ENCODE results near the gene SLC22A12. TPM values are rescaled to one million over a fixed set of nuclear protein-coding genes. Genes with fewer than 3 reads are reported as not detected.

SLC22A12 gene
- total and polyA plus RNA-seq, 7 donors = not detected

DNA sequence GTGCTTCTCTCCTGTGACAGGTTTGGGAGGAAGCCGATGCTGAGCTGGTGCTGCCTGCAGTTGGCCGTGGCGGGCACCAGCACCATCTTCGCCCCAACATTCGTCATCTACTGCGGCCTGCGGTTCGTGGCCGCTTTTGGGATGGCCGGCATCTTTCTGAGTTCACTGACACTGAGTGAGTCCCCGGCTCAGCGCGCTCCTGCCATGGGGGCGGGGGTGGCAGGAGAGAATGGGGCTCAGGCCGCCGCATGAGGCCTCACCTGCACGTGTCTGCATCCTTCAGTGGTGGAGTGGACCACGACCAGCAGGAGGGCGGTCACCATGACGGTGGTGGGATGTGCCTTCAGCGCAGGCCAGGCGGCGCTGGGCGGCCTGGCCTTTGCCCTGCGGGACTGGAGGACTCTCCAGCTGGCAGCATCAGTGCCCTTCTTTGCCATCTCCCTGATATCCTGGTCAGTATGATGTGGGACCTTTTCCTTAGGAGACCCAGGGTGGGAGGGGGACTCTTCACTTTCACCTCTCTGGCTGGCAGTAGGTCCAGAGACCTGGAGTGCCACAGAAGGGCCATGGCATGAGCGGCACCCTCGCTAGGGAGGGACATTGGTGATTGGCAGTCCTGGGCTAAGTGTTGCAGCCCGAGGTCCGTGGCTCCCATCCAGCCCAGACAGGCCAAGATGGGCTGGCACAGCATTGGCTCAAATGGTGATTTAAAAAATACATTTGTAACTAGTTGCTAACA is 28.9 kb upstream of the SLC22A12 start:
- intact Hi-C loops (cut with DNase I) = no loop called here

DNA sequence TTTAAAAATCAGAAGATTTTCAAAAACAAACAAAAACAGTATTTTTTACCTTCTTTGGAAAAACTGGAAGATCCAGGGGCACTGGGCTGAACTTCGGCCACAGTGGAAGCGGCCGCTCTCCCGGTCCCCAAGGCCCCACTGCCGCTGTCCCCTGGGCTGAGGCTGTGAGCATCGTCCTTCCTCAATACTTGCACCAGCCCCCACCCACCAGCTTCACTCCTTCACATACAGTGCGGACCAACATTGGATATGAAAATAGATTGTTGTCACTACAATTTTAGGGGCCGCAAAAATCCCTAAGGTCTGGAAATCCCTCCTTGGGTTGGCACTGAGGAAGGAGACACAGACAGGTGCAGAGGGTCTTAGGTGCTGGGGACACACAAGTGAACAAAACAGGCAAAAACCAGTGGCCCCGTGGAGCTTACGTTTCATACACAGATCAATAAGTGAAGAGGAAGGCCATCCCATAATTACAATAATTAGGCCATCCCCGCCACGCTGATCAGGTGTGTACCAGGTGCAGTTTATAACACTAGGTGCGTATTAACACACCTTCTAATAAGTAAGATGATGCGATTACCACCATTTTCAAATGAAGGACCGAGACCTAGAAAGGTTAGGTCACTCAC is 28.2 kb upstream of the SLC22A12 start:
- intact Hi-C loops (cut with DNase I) = no loop called here
- Histone ChIP-seq H3K27me3 (no peaks in the 10 kb centered on the region), H3K9me3 (no peaks in the 10 kb centered on the region), H3K4me3 (no peak overlapping the region), H3K4me1 (no peaks in the 10 kb centered on the region), H3K27ac (no peak overlapping the region), H3K36me3 (no peaks in the 10 kb centered on the region)
- WGBS, 2 donors = 93% methylated on average over 15 of the region's 15 CpGs
- no peak for TF ChIP-seq POLR2AphosphoS5 (IDR thresholded peaks at IDR 0.05)
- TF ChIP-seq POLR2A (IDR thresholded peaks at IDR 0.05) = no peak
- TF ChIP-seq EP300 (IDR thresholded peaks at IDR 0.05) = no peak
- TF ChIP-seq, protein P1, sequence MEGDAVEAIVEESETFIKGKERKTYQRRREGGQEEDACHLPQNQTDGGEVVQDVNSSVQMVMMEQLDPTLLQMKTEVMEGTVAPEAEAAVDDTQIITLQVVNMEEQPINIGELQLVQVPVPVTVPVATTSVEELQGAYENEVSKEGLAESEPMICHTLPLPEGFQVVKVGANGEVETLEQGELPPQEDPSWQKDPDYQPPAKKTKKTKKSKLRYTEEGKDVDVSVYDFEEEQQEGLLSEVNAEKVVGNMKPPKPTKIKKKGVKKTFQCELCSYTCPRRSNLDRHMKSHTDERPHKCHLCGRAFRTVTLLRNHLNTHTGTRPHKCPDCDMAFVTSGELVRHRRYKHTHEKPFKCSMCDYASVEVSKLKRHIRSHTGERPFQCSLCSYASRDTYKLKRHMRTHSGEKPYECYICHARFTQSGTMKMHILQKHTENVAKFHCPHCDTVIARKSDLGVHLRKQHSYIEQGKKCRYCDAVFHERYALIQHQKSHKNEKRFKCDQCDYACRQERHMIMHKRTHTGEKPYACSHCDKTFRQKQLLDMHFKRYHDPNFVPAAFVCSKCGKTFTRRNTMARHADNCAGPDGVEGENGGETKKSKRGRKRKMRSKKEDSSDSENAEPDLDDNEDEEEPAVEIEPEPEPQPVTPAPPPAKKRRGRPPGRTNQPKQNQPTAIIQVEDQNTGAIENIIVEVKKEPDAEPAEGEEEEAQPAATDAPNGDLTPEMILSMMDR (IDR thresholded peaks at IDR 0.05) = no peak
- DNase-seq = no peak

More for the DNA sequence above, 28.9 kb upstream of the SLC22A12 start:
- no peak overlapping the region for H3K4me3 ChIP-seq
- WGBS, 2 donors = 92 to 93% methylated on average over 29 of the region's 29 CpGs
- TF ChIP-seq POLR2AphosphoS5 (IDR thresholded peaks at IDR 0.05) (no peak), POLR2A (IDR thresholded peaks at IDR 0.05) (no peak), EP300 (IDR thresholded peaks at IDR 0.05) (no peak)
- TF ChIP-seq, protein P1 (IDR thresholded peaks at IDR 0.05) = no peak
- no peaks in the 10 kb centered on the region for H3K4me1 ChIP-seq
- H3K27ac ChIP-seq = no peak overlapping the region
- no peaks in the 10 kb centered on the region for H3K36me3 ChIP-seq
- no peak for DNase-seq
- no peaks in the 10 kb centered on the region for H3K27me3 ChIP-seq
- H3K9me3 ChIP-seq = no peaks in the 10 kb centered on the region

DNA sequence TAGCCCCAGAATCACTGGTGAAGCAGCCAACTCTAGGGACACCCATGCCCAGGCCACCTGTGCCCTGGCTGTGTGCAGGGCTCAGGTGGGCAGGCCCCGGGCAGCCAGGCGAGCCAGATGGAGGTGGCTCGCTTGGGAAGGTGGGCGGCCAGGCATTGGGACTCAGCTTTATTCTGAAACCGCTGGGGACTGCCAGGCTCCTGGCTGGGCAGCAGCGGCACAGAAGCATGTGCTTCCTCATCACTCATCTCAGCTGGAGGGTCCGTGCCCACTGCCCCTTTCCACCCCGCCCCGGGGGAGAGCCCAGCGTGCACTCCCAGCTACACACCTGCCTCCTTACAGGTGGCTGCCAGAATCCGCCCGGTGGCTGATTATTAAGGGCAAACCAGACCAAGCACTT is 27.1 kb upstream of the SLC22A12 start:
- H3K4me1 ChIP-seq = no peaks in the 10 kb centered on the region
- DNase-seq = no peak
- intact Hi-C loops (cut with DNase I) = no loop called here
- no peaks in the 10 kb centered on the region for H3K27me3 ChIP-seq
- H3K4me3 ChIP-seq = no peak overlapping the region
- no peaks in the 10 kb centered on the region for H3K9me3 ChIP-seq
- TF ChIP-seq, protein P1 (IDR thresholded peaks at IDR 0.05) = no peak
- no peak for TF ChIP-seq EP300 (IDR thresholded peaks at IDR 0.05)
- no peak for TF ChIP-seq POLR2A (IDR thresholded peaks at IDR 0.05)
- TF ChIP-seq POLR2AphosphoS5 (IDR thresholded peaks at IDR 0.05) = no peak
- WGBS, 2 donors = 88 to 91% methylated on average over 12 of the region's 12 CpGs
- no peak overlapping the region for H3K27ac ChIP-seq
- H3K36me3 ChIP-seq = no peaks in the 10 kb centered on the region

DNA sequence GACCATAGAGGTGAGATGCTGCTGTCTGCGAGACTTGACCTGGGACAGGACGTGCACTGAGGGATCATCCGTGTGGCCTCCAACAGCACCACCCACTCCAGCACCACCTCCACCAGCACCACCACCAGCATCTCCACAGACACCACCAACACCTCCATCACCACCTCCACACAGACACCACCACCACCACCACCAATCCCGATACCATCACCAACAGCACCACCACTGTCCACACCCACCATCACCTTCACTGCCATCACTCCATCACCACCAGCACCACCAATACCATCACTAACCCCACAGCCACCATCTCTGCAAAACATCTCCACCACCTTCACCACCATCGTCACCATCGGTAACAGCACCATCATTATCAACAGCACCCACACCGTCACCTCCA is 26.6 kb upstream of the SLC22A12 start:
- Histone ChIP-seq H3K36me3 (no peaks in the 10 kb centered on the region), H3K9me3 (no peaks in the 10 kb centered on the region), H3K4me1 (no peaks in the 10 kb centered on the region), H3K27ac (no peak overlapping the region), H3K27me3 (no peaks in the 10 kb centered on the region), H3K4me3 (no peak overlapping the region)
- WGBS, 2 donors = 94 to 97% methylated on average over 7 of the region's 7 CpGs
- intact Hi-C loops (cut with DNase I) = no loop called here
- TF ChIP-seq EP300 (IDR thresholded peaks at IDR 0.05) = no peak
- no peak for TF ChIP-seq POLR2AphosphoS5 (IDR thresholded peaks at IDR 0.05)
- no peak for TF ChIP-seq POLR2A (IDR thresholded peaks at IDR 0.05)
- DNase-seq = no peak

DNA sequence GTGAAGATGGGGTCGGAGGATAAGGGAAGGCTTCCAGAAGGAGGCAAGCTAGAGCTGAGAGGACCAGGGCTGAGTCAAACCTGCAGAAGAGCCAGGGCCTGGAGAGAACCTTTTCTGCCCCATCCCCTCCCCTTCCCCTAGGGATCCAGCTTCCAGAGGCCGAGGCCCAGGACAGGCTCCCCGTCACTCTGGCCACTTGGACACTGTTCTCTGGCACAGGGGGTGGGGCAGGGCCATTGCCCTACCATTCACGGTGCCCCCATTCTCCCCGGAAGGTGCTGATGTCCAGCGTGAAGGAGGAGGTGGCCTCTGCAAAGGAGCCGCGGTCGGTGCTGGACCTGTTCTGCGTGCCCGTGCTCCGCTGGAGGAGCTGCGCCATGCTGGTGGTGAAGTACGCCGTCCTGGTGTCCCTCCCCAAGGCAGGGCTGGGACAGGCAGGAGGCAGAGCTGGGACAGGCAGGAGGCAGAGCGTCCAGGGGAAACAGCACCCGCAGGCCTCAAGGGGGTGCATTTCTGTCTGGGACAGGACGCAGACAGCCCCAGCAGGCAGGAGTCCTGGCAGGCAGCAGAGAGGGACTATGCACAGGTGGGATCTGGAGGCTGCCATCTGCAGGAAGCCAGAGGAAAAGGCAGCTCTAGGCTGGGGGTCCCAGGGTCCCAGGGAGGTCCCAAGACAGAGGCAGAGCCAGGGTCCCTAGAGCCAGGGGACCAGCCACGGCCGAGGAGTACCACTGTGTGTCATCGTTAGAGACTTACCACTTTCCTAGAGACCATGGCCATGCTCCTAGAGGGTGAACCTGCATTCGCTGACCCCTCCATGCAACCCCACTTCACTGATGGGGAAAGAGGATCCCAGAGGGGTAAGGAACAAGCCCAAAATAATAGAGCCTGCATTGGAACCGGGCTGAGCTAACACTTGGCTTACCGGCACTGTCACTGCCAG is 25.8 kb upstream of the SLC22A12 start:
- no peak overlapping the region for H3K4me3 ChIP-seq
- H3K9me3 ChIP-seq = no peaks in the 10 kb centered on the region
- intact Hi-C loops (cut with DNase I) = no loop called here
- H3K27me3 ChIP-seq = no peaks in the 10 kb centered on the region
- WGBS, 2 donors = 90% methylated on average over 24 of the region's 24 CpGs
- H3K36me3 ChIP-seq = no peaks in the 10 kb centered on the region
- no peaks in the 10 kb centered on the region for H3K4me1 ChIP-seq
- TF ChIP-seq, protein P1 (IDR thresholded peaks at IDR 0.05) = no peak
- TF ChIP-seq POLR2A (IDR thresholded peaks at IDR 0.05) = no peak
- no peak for TF ChIP-seq POLR2AphosphoS5 (IDR thresholded peaks at IDR 0.05)
- TF ChIP-seq EP300 (IDR thresholded peaks at IDR 0.05) = no peak
- no peak for DNase-seq
- no peak overlapping the region for H3K27ac ChIP-seq
